ENCODE measurements around the gene TGFBR3L. TPM values are rescaled to one million over a fixed set of nuclear protein-coding genes. Genes with fewer than 3 reads are reported as not detected.

The TGFBR3L gene
- total RNA-seq, 1 experiment from 2014 or later: 9.8 TPM

DNA sequence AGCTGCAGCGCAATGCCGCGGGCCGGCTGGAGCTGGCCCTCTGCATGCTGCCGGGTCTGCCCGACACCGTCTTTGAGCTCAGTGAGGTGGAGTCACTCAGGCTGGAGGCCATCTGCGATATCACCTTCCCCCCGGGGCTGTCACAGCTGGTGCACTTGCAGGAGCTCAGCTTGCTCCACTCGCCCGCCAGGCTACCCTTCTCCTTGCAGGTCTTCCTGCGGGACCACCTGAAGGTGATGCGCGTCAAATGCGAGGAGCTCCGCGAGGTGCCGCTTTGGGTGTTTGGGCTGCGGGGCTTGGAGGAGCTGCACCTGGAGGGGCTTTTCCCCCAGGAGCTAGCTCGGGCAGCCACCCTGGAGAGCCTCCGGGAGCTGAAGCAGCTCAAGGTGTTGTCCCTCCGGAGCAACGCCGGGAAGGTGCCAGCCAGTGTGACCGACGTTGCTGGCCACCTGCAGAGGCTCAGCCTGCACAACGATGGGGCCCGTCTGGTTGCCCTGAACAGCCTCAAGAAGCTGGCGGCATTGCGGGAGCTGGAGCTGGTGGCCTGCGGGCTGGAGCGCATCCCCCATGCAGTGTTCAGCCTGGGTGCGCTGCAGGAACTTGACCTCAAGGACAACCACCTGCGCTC, 14.8 kb upstream of the TGFBR3L start:
- H3K4me1 ChIP-seq: peaks cover 9% of the 10 kb centered on the region; the same call in 1 of the 2 replicates
- H3K27me3 ChIP-seq (replicated peaks; ENCODE audit: control insufficient read depth, insufficient read depth, low read length): no peaks in the 10 kb centered on the region
- DNase-seq: no peak
- ChIA-PET POLR2A (interaction anchor here (0.6 kb wide), 1 partner anchor 20 kb away, joined by 4 read pairs; the partner anchor contains the start of gene SNAPC2), CTCF (no interaction called here)
- no peak overlapping the region for H3K27ac Mint-ChIP-seq (ENCODE audit: unreplicated experiment)
- TF ChIP-seq, protein P1, sequence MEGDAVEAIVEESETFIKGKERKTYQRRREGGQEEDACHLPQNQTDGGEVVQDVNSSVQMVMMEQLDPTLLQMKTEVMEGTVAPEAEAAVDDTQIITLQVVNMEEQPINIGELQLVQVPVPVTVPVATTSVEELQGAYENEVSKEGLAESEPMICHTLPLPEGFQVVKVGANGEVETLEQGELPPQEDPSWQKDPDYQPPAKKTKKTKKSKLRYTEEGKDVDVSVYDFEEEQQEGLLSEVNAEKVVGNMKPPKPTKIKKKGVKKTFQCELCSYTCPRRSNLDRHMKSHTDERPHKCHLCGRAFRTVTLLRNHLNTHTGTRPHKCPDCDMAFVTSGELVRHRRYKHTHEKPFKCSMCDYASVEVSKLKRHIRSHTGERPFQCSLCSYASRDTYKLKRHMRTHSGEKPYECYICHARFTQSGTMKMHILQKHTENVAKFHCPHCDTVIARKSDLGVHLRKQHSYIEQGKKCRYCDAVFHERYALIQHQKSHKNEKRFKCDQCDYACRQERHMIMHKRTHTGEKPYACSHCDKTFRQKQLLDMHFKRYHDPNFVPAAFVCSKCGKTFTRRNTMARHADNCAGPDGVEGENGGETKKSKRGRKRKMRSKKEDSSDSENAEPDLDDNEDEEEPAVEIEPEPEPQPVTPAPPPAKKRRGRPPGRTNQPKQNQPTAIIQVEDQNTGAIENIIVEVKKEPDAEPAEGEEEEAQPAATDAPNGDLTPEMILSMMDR (IDR thresholded peaks at IDR 0.05; ENCODE audit: insufficient read depth in 1 of 2, low read depth in 1 of 2, low read length in 1 of 2, severe bottlenecking in 1 of 2, unreplicated experiment in 1 of 2): no peak
- H3K36me3 ChIP-seq (ENCODE audit: control insufficient read depth, insufficient read depth, low read length): peaks cover 2% of the 10 kb centered on the region; the same call in 1 of the 2 replicates
- H3K27me3 Mint-ChIP-seq (ENCODE audit: insufficient read depth, unreplicated experiment): no peaks in the 10 kb centered on the region
- BruUV-seq (replicated peaks): no TSS peak
- H3K9me3 Mint-ChIP-seq (ENCODE audit: unreplicated experiment): no peaks in the 10 kb centered on the region
- H3K4me1 Mint-ChIP-seq (ENCODE audit: low read depth, unreplicated experiment): peaks cover 3% of the 10 kb centered on the region
- H3K36me3 Mint-ChIP-seq (ENCODE audit: insufficient read depth, unreplicated experiment): peaks cover 29% of the 10 kb centered on the region
- H3K4me3 Mint-ChIP-seq (ENCODE audit: unreplicated experiment): no peak overlapping the region
- no peak overlapping the region for H3K4me3 ChIP-seq (ENCODE audit: low read depth, low read length)
- no peaks in the 10 kb centered on the region for H3K9me3 ChIP-seq
- intact Hi-C loops (cut with micrococcal nuclease; ENCODE audit: unreplicated experiment): no loop called here

DNA sequence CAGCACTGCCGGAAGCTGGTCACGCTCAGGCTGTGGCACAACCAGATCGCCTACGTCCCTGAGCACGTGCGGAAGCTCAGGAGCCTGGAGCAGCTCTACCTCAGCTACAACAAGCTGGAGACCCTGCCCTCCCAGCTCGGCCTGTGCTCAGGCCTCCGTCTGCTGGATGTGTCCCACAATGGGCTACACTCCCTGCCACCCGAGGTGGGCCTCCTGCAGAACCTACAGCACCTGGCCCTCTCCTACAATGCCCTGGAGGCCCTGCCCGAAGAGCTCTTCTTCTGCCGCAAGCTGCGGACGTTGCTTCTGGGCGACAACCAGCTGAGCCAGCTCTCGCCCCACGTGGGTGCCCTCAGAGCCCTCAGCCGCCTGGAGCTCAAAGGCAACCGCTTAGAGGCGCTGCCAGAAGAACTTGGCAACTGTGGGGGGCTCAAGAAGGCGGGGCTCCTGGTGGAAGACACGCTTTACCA, 14.2 kb upstream of the TGFBR3L start:
- H3K36me3 Mint-ChIP-seq (ENCODE audit: insufficient read depth, unreplicated experiment): peaks cover 26% of the 10 kb centered on the region
- H3K27me3 Mint-ChIP-seq (ENCODE audit: insufficient read depth, unreplicated experiment): no peaks in the 10 kb centered on the region
- TF ChIP-seq, protein P1 (IDR thresholded peaks at IDR 0.05; ENCODE audit: insufficient read depth in 1 of 2, low read depth in 1 of 2, low read length in 1 of 2, severe bottlenecking in 1 of 2, unreplicated experiment in 1 of 2): no peak
- peaks cover 2% of the 10 kb centered on the region; the same call in 1 of the 2 replicates for H3K36me3 ChIP-seq (ENCODE audit: control insufficient read depth, insufficient read depth, low read length)
- DNase-seq: no peak
- CTCF ChIA-PET: no interaction called here
- H3K9me3 Mint-ChIP-seq (ENCODE audit: unreplicated experiment): no peaks in the 10 kb centered on the region
- POLR2A ChIA-PET: interaction anchor here (0.6 kb wide), 1 partner anchor 20 kb away, joined by 4 read pairs; the partner anchor contains the start of gene SNAPC2
- H3K4me3 ChIP-seq (ENCODE audit: low read depth, low read length): no peak overlapping the region
- BruUV-seq (replicated peaks): no TSS peak
- peaks cover 12% of the 10 kb centered on the region; the same call in 1 of the 2 replicates for H3K4me1 ChIP-seq
- peaks cover 6% of the 10 kb centered on the region for H3K4me1 Mint-ChIP-seq (ENCODE audit: low read depth, unreplicated experiment)
- H3K4me3 Mint-ChIP-seq (ENCODE audit: unreplicated experiment): no peak overlapping the region
- no peaks in the 10 kb centered on the region for H3K27me3 ChIP-seq (replicated peaks; ENCODE audit: control insufficient read depth, insufficient read depth, low read length)
- no peak overlapping the region for H3K27ac Mint-ChIP-seq (ENCODE audit: unreplicated experiment)
- no peaks in the 10 kb centered on the region for H3K9me3 ChIP-seq
- intact Hi-C loops (cut with micrococcal nuclease; ENCODE audit: unreplicated experiment): no loop called here

DNA sequence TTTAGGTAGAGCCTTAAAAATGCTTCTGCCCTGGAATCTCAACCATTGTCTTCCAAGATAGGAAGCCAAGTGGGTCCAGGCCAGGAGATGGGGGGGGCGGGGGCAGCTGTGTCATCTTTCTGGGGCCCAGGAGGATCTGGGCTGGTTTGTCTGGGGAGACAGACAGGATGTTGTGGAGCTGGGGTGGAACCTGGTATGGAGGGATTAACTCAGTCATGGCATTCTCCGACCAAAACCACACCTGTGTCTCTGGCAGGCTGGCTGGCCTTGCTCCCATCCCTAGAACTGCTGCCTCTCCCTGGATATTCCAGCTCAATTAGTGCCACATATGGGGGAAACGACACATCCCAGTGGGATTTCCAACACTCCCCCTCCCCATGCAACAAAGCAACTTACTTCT, 13.7 kb upstream of the TGFBR3L start:
- Mint-ChIP-seq H3K9me3 (ENCODE audit: unreplicated experiment) (no peaks in the 10 kb centered on the region), H3K4me1 (ENCODE audit: low read depth, unreplicated experiment) (peaks cover 6% of the 10 kb centered on the region), H3K36me3 (ENCODE audit: insufficient read depth, unreplicated experiment) (peaks cover 24% of the 10 kb centered on the region), H3K4me3 (ENCODE audit: unreplicated experiment) (no peak overlapping the region), H3K27me3 (ENCODE audit: insufficient read depth, unreplicated experiment) (no peaks in the 10 kb centered on the region), H3K27ac (ENCODE audit: unreplicated experiment) (no peak overlapping the region)
- CTCF ChIA-PET: interaction anchor here (0.6 kb wide), 1 partner anchor 80 kb away, joined by 4 read pairs; no protein-coding TSS in a partner anchor
- intact Hi-C loops (cut with micrococcal nuclease; ENCODE audit: unreplicated experiment): no loop called here
- BruUV-seq (replicated peaks): no TSS peak
- DNase-seq: no peak
- Histone ChIP-seq H3K36me3 (ENCODE audit: control insufficient read depth, insufficient read depth, low read length) (peaks cover 2% of the 10 kb centered on the region; the same call in 1 of the 2 replicates), H3K9me3 (no peaks in the 10 kb centered on the region), H3K4me3 (ENCODE audit: low read depth, low read length) (no peak overlapping the region), H3K4me1 (peaks cover 12% of the 10 kb centered on the region; the same call in 1 of the 2 replicates), H3K27me3 (replicated peaks; ENCODE audit: control insufficient read depth, insufficient read depth, low read length) (no peaks in the 10 kb centered on the region)
- TF ChIP-seq, protein P1 (IDR thresholded peaks at IDR 0.05; ENCODE audit: insufficient read depth in 1 of 2, low read depth in 1 of 2, low read length in 1 of 2, severe bottlenecking in 1 of 2, unreplicated experiment in 1 of 2): no peak
- POLR2A ChIA-PET: no interaction called here
